GM12874 (cell line): Measurements from ENCODE around the gene GAPVD1.
A peak's percentile ranks its signal among the peaks of the same experiment; 100 is the strongest.

Experiments used
- CTCF ChIP-seq: IDR thresholded peaks from 2 replicates; pipeline ENCODE4 v1.5.1; 2011; ENCODE audit warnings: low read depth, mild to moderate bottlenecking, control low read depth, low read length, moderate library complexity; ENCODE audit not compliant: insufficient read depth

The GAPVD1 gene

GRCh38 chr9:125400725-125401716 lies 139.4 kb downstream of the GAPVD1 start:
- TF ChIP-seq CTCF: no peak

GRCh38 chr9:125404733-125405132 lies 143.1 kb downstream of the GAPVD1 start:
- TF ChIP-seq CTCF: no peak

- no peak for TF ChIP-seq CTCF
Observed at GRCh38 chr9:125405938-125406809, 144.5 kb downstream of the GAPVD1 start.

- no peak for TF ChIP-seq CTCF
Observed at GRCh38 chr9:125406810-125407087, 145.1 kb downstream of the GAPVD1 start.

GRCh38 chr9:125407432-125407973 lies 145.9 kb downstream of the GAPVD1 start:
- TF ChIP-seq CTCF: no peak

GRCh38 chr9:125407974-125408900 lies 146.6 kb downstream of the GAPVD1 start:
- peak; percentile 92 for TF ChIP-seq CTCF
